Measurements from ENCODE around the gene PLA2G6. TPM values are rescaled to one million over a fixed set of nuclear protein-coding genes. Genes with fewer than 3 reads are reported as not detected.

The PLA2G6 gene
- total and polyA plus RNA-seq, 2 of the 13 experiments (the other 11 are each of a cell fraction or from before 2014, with no cell fraction given) = 4.8 to 11.5 TPM

DNA sequence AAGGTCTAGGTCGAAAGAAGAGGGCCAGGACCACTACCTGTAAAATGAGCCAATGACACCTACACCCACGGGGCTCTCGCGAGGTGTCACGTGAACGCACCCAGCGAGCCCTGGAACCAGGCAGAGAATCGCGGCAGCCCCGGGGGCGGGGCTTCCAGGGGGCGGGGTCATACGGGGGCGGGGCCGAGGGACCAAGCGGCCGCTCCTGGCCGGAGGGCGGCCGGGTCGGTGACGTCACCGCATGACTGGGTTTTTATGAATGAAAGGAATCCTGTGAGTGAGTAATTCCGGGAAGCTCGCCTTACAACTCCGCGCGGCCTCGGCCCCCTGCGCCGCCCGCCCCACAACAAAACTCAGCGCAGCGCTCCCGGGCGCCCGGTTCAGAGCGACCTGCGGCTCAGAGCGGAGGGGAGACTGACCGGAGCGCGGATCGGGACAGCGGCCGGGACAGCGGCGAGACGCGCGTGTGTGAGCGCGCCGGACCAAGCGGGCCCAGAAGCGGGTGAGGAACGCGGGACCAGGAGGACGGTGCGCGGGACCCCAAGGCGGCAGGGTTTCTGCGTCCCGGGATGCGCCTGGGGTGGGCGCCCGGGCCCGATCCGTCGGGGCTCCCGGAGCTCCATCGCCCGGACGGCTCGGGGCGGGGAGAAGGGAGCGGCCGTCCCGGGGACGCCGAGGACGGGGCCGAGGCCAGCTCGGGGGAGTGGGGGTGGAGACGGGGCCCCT lies 20.2 kb upstream of the PLA2G6 start, which contains the start of gene MAFF (continued):
- TF ChIP-seq, protein P1, sequence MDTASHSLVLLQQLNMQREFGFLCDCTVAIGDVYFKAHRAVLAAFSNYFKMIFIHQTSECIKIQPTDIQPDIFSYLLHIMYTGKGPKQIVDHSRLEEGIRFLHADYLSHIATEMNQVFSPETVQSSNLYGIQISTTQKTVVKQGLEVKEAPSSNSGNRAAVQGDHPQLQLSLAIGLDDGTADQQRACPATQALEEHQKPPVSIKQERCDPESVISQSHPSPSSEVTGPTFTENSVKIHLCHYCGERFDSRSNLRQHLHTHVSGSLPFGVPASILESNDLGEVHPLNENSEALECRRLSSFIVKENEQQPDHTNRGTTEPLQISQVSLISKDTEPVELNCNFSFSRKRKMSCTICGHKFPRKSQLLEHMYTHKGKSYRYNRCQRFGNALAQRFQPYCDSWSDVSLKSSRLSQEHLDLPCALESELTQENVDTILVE (CRISPR knock-in tag; IDR thresholded peaks at IDR 0.05) = peak; percentile 45; the same call in 1 of the 2 replicates
- no peak for TF ChIP-seq ZNF234 (CRISPR knock-in tag; conservative IDR thresholded peaks at IDR 0.05)
- TF ChIP-seq NAIF1 (CRISPR knock-in tag; IDR thresholded peaks at IDR 0.05; ENCODE audit: borderline replicate concordance) = no peak
- TF ChIP-seq, protein P2, sequence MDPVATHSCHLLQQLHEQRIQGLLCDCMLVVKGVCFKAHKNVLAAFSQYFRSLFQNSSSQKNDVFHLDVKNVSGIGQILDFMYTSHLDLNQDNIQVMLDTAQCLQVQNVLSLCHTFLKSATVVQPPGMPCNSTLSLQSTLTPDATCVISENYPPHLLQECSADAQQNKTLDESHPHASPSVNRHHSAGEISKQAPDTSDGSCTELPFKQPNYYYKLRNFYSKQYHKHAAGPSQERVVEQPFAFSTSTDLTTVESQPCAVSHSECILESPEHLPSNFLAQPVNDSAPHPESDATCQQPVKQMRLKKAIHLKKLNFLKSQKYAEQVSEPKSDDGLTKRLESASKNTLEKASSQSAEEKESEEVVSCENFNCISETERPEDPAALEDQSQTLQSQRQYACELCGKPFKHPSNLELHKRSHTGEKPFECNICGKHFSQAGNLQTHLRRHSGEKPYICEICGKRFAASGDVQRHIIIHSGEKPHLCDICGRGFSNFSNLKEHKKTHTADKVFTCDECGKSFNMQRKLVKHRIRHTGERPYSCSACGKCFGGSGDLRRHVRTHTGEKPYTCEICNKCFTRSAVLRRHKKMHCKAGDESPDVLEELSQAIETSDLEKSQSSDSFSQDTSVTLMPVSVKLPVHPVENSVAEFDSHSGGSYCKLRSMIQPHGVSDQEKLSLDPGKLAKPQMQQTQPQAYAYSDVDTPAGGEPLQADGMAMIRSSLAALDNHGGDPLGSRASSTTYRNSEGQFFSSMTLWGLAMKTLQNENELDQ (CRISPR knock-in tag; IDR thresholded peaks at IDR 0.05; ENCODE audit: borderline replicate concordance) = no peak
- TF ChIP-seq, protein P3, sequence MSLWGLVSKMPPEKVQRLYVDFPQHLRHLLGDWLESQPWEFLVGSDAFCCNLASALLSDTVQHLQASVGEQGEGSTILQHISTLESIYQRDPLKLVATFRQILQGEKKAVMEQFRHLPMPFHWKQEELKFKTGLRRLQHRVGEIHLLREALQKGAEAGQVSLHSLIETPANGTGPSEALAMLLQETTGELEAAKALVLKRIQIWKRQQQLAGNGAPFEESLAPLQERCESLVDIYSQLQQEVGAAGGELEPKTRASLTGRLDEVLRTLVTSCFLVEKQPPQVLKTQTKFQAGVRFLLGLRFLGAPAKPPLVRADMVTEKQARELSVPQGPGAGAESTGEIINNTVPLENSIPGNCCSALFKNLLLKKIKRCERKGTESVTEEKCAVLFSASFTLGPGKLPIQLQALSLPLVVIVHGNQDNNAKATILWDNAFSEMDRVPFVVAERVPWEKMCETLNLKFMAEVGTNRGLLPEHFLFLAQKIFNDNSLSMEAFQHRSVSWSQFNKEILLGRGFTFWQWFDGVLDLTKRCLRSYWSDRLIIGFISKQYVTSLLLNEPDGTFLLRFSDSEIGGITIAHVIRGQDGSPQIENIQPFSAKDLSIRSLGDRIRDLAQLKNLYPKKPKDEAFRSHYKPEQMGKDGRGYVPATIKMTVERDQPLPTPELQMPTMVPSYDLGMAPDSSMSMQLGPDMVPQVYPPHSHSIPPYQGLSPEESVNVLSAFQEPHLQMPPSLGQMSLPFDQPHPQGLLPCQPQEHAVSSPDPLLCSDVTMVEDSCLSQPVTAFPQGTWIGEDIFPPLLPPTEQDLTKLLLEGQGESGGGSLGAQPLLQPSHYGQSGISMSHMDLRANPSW (CRISPR knock-in tag; IDR thresholded peaks at IDR 0.05; ENCODE audit: borderline replicate concordance) = no peak
- TF ChIP-seq ZNF207 (IDR thresholded peaks at IDR 0.05; ENCODE audit: borderline replicate concordance) = no peak
- TF ChIP-seq EP300 (IDR thresholded peaks at IDR 0.05; ENCODE audit: low read depth in 2 of 2, low read length in 2 of 2) = no peak
- no peak for TF ChIP-seq EP300 (CRISPR knock-in tag; IDR thresholded peaks at IDR 0.05; ENCODE audit: borderline replicate concordance)
- TF ChIP-seq MZF1 (CRISPR knock-in tag; IDR thresholded peaks at IDR 0.05; ENCODE audit: borderline replicate concordance) = no peak
- no peak for TF ChIP-seq HMG20A (CRISPR knock-in tag; IDR thresholded peaks at IDR 0.05; ENCODE audit: borderline replicate concordance)
- TF ChIP-seq ZNF678 (CRISPR knock-in tag; IDR thresholded peaks at IDR 0.05) = no peak; the same call in 1 of the 2 replicates
- no peak for TF ChIP-seq MTF1 (CRISPR knock-in tag; IDR thresholded peaks at IDR 0.05)
- TF ChIP-seq SMARCE1 (IDR thresholded peaks at IDR 0.05; ENCODE audit: borderline replicate concordance) = no peak
- no peak for TF ChIP-seq KAT2B (IDR thresholded peaks at IDR 0.05; ENCODE audit: borderline replicate concordance, low read depth, low read length)
- TF ChIP-seq ZBTB7A (CRISPR knock-in tag; IDR thresholded peaks at IDR 0.05) = no peak; the same call in 1 of the 2 replicates
- TF ChIP-seq, protein P4, sequence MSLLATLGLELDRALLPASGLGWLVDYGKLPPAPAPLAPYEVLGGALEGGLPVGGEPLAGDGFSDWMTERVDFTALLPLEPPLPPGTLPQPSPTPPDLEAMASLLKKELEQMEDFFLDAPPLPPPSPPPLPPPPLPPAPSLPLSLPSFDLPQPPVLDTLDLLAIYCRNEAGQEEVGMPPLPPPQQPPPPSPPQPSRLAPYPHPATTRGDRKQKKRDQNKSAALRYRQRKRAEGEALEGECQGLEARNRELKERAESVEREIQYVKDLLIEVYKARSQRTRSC (CRISPR knock-in tag; IDR thresholded peaks at IDR 0.05; ENCODE audit: low read depth) = no peak; the same call in 1 of the 2 replicates
- no peak for TF ChIP-seq KDM1A (CRISPR knock-in tag; IDR thresholded peaks at IDR 0.05)
- TF ChIP-seq ZNF550 (CRISPR knock-in tag; IDR thresholded peaks at IDR 0.05; ENCODE audit: borderline replicate concordance) = no peak
- TF ChIP-seq ATF7 (IDR thresholded peaks at IDR 0.05) = peak; percentile 96
- peak; percentile 57; the same call in 1 of the 2 replicates for TF ChIP-seq ATF7 (CRISPR knock-in tag; IDR thresholded peaks at IDR 0.05)
- TF ChIP-seq JUN (CRISPR knock-in tag; IDR thresholded peaks at IDR 0.05) = no peak
- TF ChIP-seq CREM (IDR thresholded peaks at IDR 0.05) = peak; percentile 51
- no peak for TF ChIP-seq CREM (CRISPR knock-in tag; IDR thresholded peaks at IDR 0.05)
